H9 (cell line): ENCODE measurements around the gene ADAM23. TPM values are rescaled to one million over a fixed set of nuclear protein-coding genes. Genes with fewer than 3 reads are reported as not detected.

ENCODE experiments used
- DNase-seq: peaks from one replicate; pipeline ENCODE4 v3.0.0-alpha.2; 2017
- H2AFZ ChIP-seq: one replicate; pipeline ENCODE4 v1.6.1; 2013; ENCODE audit warnings: mild to moderate bottlenecking, low read length, control low read depth, moderate library complexity
- H2AK5ac ChIP-seq: 2 replicates; pipeline ENCODE4 v1.6.1; 2013; ENCODE audit warnings: low read length, control low read depth, mixed read lengths; ENCODE audit not compliant: insufficient read length
- H2BK120ac ChIP-seq: one replicate; pipeline ENCODE4 v1.6.1; 2013; ENCODE audit warnings: low read depth, mild to moderate bottlenecking, low read length, control low read depth, inconsistent platforms; ENCODE audit not compliant: poor library complexity, severe bottlenecking
- H2BK12ac ChIP-seq: 2 replicates; pipeline ENCODE4 v1.6.1; 2013; ENCODE audit warnings: low read length, control low read depth, mixed read lengths, low read depth; ENCODE audit not compliant: insufficient read length
- H2BK15ac ChIP-seq: 2 replicates; pipeline ENCODE4 v1.6.1; 2013; ENCODE audit warnings: low read depth, low read length, control low read depth
- H2BK20ac ChIP-seq: one replicate; pipeline ENCODE4 v1.6.1; 2013; ENCODE audit warnings: low read depth, mild to moderate bottlenecking, low read length, control low read depth, inconsistent platforms; ENCODE audit not compliant: poor library complexity, severe bottlenecking
- H2BK5ac ChIP-seq: 2 replicates; pipeline ENCODE4 v1.6.1; 2013; ENCODE audit warnings: low read length, control low read depth, mixed read lengths; ENCODE audit not compliant: insufficient read length
- H3K14ac ChIP-seq: 2 replicates; pipeline ENCODE4 v1.6.1; 2013; ENCODE audit warnings: low read length, control low read depth; ENCODE audit not compliant: insufficient read depth
- H3K18ac ChIP-seq: 2 replicates; pipeline ENCODE4 v1.6.1; 2013; ENCODE audit warnings: low read depth, mild to moderate bottlenecking, mixed read lengths, low read length, control low read depth; ENCODE audit not compliant: insufficient read length
- H3K23ac ChIP-seq: 2 replicates; pipeline ENCODE4 v1.6.1; 2013; ENCODE audit warnings: low read length, control low read depth, mixed read lengths, low read depth; ENCODE audit not compliant: insufficient read length
- H3K23me2 ChIP-seq: 2 replicates; pipeline ENCODE4 v1.6.1; 2013; ENCODE audit warnings: low read depth, mild to moderate bottlenecking, mixed read lengths, low read length, control low read depth; ENCODE audit not compliant: insufficient read length, poor library complexity, severe bottlenecking
- H3K27ac ChIP-seq: 2 replicates; pipeline ENCODE4 v1.5.1; 2013; ENCODE audit warnings: low read length, control low read depth, mixed read lengths, low read depth; ENCODE audit not compliant: insufficient read length
- H3K27me3 ChIP-seq: 2 replicates; pipeline ENCODE4 v1.6.1; 2013; ENCODE audit warnings: low read length, control low read depth, inconsistent platforms; ENCODE audit not compliant: insufficient read depth
- H3K4ac ChIP-seq: 2 replicates; pipeline ENCODE4 v1.6.1; 2013; ENCODE audit warnings: low read depth, mild to moderate bottlenecking, control low read depth, inconsistent platforms, low read length, moderate library complexity
- H3K4me1 ChIP-seq: 2 replicates; pipeline ENCODE4 v1.6.1; 2013; ENCODE audit warnings: low read length, control low read depth, inconsistent platforms; ENCODE audit not compliant: insufficient read depth
- H3K4me2 ChIP-seq: 2 replicates; pipeline ENCODE4 v1.6.1; 2013; ENCODE audit warnings: low read length, control low read depth, mixed read lengths; ENCODE audit not compliant: insufficient read length, insufficient read depth
- H3K56ac ChIP-seq: 2 replicates; pipeline ENCODE4 v1.6.1; 2013; ENCODE audit warnings: low read depth, mild to moderate bottlenecking, mixed read lengths, low read length, control low read depth; ENCODE audit not compliant: insufficient read length
- H3K79me1 ChIP-seq: 2 replicates; pipeline ENCODE4 v1.6.1; 2013; ENCODE audit warnings: low read depth, mild to moderate bottlenecking, moderate library complexity, low read length, control low read depth, inconsistent platforms; ENCODE audit not compliant: insufficient read depth, poor library complexity, severe bottlenecking
- H3K79me2 ChIP-seq: 2 replicates; pipeline ENCODE4 v1.6.1; 2013; ENCODE audit warnings: low read length, control low read depth, inconsistent platforms; ENCODE audit not compliant: insufficient read depth
- H3K9ac ChIP-seq: 2 replicates; pipeline ENCODE4 v1.6.1; 2013; ENCODE audit warnings: low read length, control low read depth, mixed read lengths; ENCODE audit not compliant: insufficient read length; ENCODE audit errors: extremely low read depth
- H3K9me3 ChIP-seq: one replicate; pipeline ENCODE4 v1.6.1; 2013; ENCODE audit warnings: low read depth, low read length, inconsistent platforms; ENCODE audit not compliant: control insufficient read depth
- H3T11ph ChIP-seq: one replicate; pipeline ENCODE4 v1.6.1; 2013; ENCODE audit warnings: mild to moderate bottlenecking, low read length, control low read depth, inconsistent platforms
- H4K20me1 ChIP-seq: one replicate; pipeline ENCODE4 v1.6.1; 2013; ENCODE audit not compliant: control insufficient read depth, insufficient read length, insufficient read depth
- H4K5ac ChIP-seq: 2 replicates; pipeline ENCODE4 v1.6.1; 2013; ENCODE audit warnings: low read depth, mild to moderate bottlenecking, mixed read lengths, low read length, control low read depth; ENCODE audit not compliant: insufficient read length
- H4K8ac ChIP-seq: replicated peaks from 2 replicates; pipeline ENCODE4 v1.6.1; 2013; ENCODE audit warnings: low read length, control low read depth, mixed read lengths, low read depth; ENCODE audit not compliant: insufficient read length
- H4K91ac ChIP-seq: 2 replicates; pipeline ENCODE4 v1.6.1; 2013; ENCODE audit warnings: low read depth, mild to moderate bottlenecking, moderate library complexity, mixed read lengths, low read length, control low read depth; ENCODE audit not compliant: insufficient read length
- H3K27ac Mint-ChIP-seq, 3 experiments: 2 replicates in 2 of 3; 3 replicates in 1 of 3; pipeline ENCODE4 v1.8.0; 2020 to 2021; ENCODE audit warnings: mixed read lengths in 3 of 3, mild to moderate bottlenecking in 1 of 3, moderate library complexity in 1 of 3
- H3K27me3 Mint-ChIP-seq: 2 replicates; pipeline ENCODE4 v1.8.0; 2021; ENCODE audit warnings: low read depth, mild to moderate bottlenecking, moderate library complexity, mixed read lengths
- H3K36me3 Mint-ChIP-seq, 3 experiments: 2 replicates in 2 of 3; 3 replicates in 1 of 3; pipeline ENCODE4 v1.8.0; 2020 to 2021; ENCODE audit warnings: low read depth in 3 of 3, mixed read lengths in 3 of 3; ENCODE audit not compliant: insufficient read depth in 1 of 3
- H3K4me1 Mint-ChIP-seq, 2 experiments: 2 replicates each; pipeline ENCODE4 v1.8.0; 2020; ENCODE audit warnings: mixed read lengths in 2 of 2
- H3K4me3 Mint-ChIP-seq, 2 experiments: 2 replicates in 1 of 2; 3 replicates in 1 of 2; pipeline ENCODE4 v1.8.0; 2020 to 2021; ENCODE audit warnings: mild to moderate bottlenecking in 2 of 2, mixed read lengths in 2 of 2, moderate library complexity in 1 of 2
- H3K9me3 Mint-ChIP-seq, 2 experiments: 2 replicates in 1 of 2; 3 replicates in 1 of 2; pipeline ENCODE4 v1.8.0; 2020; ENCODE audit warnings: mild to moderate bottlenecking in 2 of 2, mixed read lengths in 2 of 2, moderate library complexity in 1 of 2
- CTCF ChIP-seq: fragments of 200-600 bp; sonication (generic); conservative IDR thresholded peaks from 3 replicates; pipeline ENCODE4 v1.8.0; 2021; ENCODE audit warnings: antibody characterized with exemption, mild to moderate bottlenecking
- WGBS: extraction: QIAGEN DNeasy Blood & Tissue Kit; methylation state at CpG from one replicate; pipeline ENCODE4 v1.1.7; 2013; ENCODE audit warnings: missing lambda C conversion rate, low lambda C conversion rate, mixed read lengths; ENCODE audit not compliant: insufficient read length; ENCODE audit errors: extremely low coverage; 5-methylcytosine and 5-hydroxymethylcytosine counted together
- total RNA-seq: library from RNA; stranded (reverse); gene quantifications from 2 replicates; pipeline ENCODE4 v1.2.1, GENCODE V29; 2021

Gene ADAM23
- total RNA-seq, 1 experiment from 2014 or later, result 21.4 TPM

GRCh38 chr2:206488623-206489022 is 45.3 kb downstream of the ADAM23 start:
- no peak overlapping the region for H4K5ac ChIP-seq
- H3K23ac ChIP-seq, result no peak overlapping the region
- H3K56ac ChIP-seq, result no peak overlapping the region
- H2AFZ ChIP-seq, result no peak overlapping the region
- no peaks in the 10 kb centered on the region for H3K4me1 ChIP-seq
- H4K20me1 ChIP-seq, result no peaks in the 10 kb centered on the region
- H3K27me3 ChIP-seq, result no peaks in the 10 kb centered on the region
- no peak overlapping the region for H3K27ac ChIP-seq
- no peak overlapping the region for H3K14ac ChIP-seq
- no peak for TF ChIP-seq CTCF
- H2BK120ac ChIP-seq, result no peak overlapping the region
- Mint-ChIP-seq H3K4me3 (no peak overlapping the region), H3K27ac (peak overlapping the region in 1 of 3 experiments; percentile 85; a peak in 2 of 7 replicates), H3K36me3 (peaks cover 26 to 48% (median 34%) of the 10 kb centered on the region in 3 experiments), H3K27me3 (no peaks in the 10 kb centered on the region), H3K4me1 (peaks cover 3 to 6% of the 10 kb centered on the region in 2 experiments; a peak in 3 of 4 replicates), H3K9me3 (peaks cover 0 to 21% of the 10 kb centered on the region in 2 experiments; a peak in 3 of 5 replicates)
- no peaks in the 10 kb centered on the region for H3K79me2 ChIP-seq
- no peak overlapping the region for H3K4ac ChIP-seq
- no peak overlapping the region for H2BK15ac ChIP-seq
- no peak overlapping the region for H3K9ac ChIP-seq
- H2BK5ac ChIP-seq, result no peak overlapping the region
- H4K91ac ChIP-seq, result no peak overlapping the region
- no peaks in the 10 kb centered on the region for H3K23me2 ChIP-seq
- H3K4me2 ChIP-seq, result no peak overlapping the region
- no peak overlapping the region for H3T11ph ChIP-seq
- no peak for DNase-seq
- no peak overlapping the region for H4K8ac ChIP-seq
- no CpG with 5 or more reads among the region's 1 CpG for WGBS
- H3K79me1 ChIP-seq, result no peaks in the 10 kb centered on the region
- H2BK12ac ChIP-seq, result no peak overlapping the region
- no peak overlapping the region for H2AK5ac ChIP-seq
- H3K9me3 ChIP-seq, result no peaks in the 10 kb centered on the region
- no peak overlapping the region for H3K18ac ChIP-seq
- no peak overlapping the region for H2BK20ac ChIP-seq
